ENCODE results near the gene RBM33. TPM values are rescaled to one million over a fixed set of nuclear protein-coding genes. Genes with fewer than 3 reads are reported as not detected.
A peak's percentile ranks its signal among the peaks of the same experiment; 100 is the strongest.

The RBM33 gene
- polyA plus RNA-seq, 3 donors = 15.0 to 27.7 (median 22.2) TPM

- Histone ChIP-seq H3K4me2 (replicated peaks; ENCODE audit: extremely low read depth, low read length, poor library complexity, severe bottlenecking) (no peak overlapping the region), H3K9ac (ENCODE audit: insufficient read depth, low read length, poor library complexity, severe bottlenecking) (no peak overlapping the region), H3K9me3 (replicated peaks in 1 of 2; ENCODE audit: control insufficient read depth in 1 of 2, insufficient read depth in 1 of 2, low read length in 2 of 2) (no peaks in the 10 kb centered on the region), H3K79me2 (ENCODE audit: insufficient read depth, low read length) (peaks cover 100% of the 10 kb centered on the region), H4K20me1 (ENCODE audit: insufficient read depth, low read length) (peaks cover 100% of the 10 kb centered on the region), H3K27me3 (ENCODE audit: control insufficient read depth in 2 of 2, insufficient read depth in 2 of 2, low read length in 2 of 2) (no peaks in the 10 kb centered on the region), H3K4me1 (ENCODE audit: control insufficient read depth in 1 of 2, insufficient read depth in 2 of 2, low read length in 2 of 2) (peaks cover 0 to 4% of the 10 kb centered on the region in 2 donors), H3K4me3 (replicated peaks in 1 of 3; ENCODE audit: low read depth in 2 of 3, low read length in 3 of 3) (no peak overlapping the region), H3K27ac (ENCODE audit: low read depth in 1 of 2, low read length in 2 of 2) (peak overlapping the region in 1 of 2 donors; percentile 34), H2AFZ (ENCODE audit: insufficient read depth, low read depth, low read length, poor library complexity, severe bottlenecking) (no peak overlapping the region), H3K36me3 (replicated peaks in 1 of 2; ENCODE audit: control insufficient read depth in 1 of 2, insufficient read depth in 2 of 2, low read length in 2 of 2) (peaks cover 18 to 61% of the 10 kb centered on the region in 2 donors)
- no peak for TF ChIP-seq CTCF (IDR thresholded peaks at IDR 0.05)
- Mint-ChIP-seq H3K4me3 (no peak overlapping the region), H3K4me1 (peaks cover 27% of the 10 kb centered on the region), H3K36me3 (peaks cover 34 to 45% of the 10 kb centered on the region in 2 donors), H3K27me3 (ENCODE audit: low read depth in 3 of 3) (no peaks in the 10 kb centered on the region), H3K27ac (peak overlapping the region in 4 of 7 donors; percentile 2 to 70 (median 23)), H3K9me3 (no peaks in the 10 kb centered on the region)
- intact Hi-C loops (cut with micrococcal nuclease) = no loop called here
- WGBS (ENCODE audit: insufficient coverage) = 98% methylated on average over 7 of the region's 9 CpGs
- DNase-seq = no peak
These were observed 20.9 kb downstream of the RBM33 start for GRCh38 chr7:155665079-155665956.

GRCh38 chr7:155665957-155666287, 21.5 kb downstream of the RBM33 start:
- no peaks in the 10 kb centered on the region for H3K4me1 ChIP-seq (ENCODE audit: control insufficient read depth in 1 of 2, insufficient read depth in 2 of 2, low read length in 2 of 2)
- no peaks in the 10 kb centered on the region for H3K9me3 ChIP-seq (replicated peaks in 1 of 2; ENCODE audit: control insufficient read depth in 1 of 2, insufficient read depth in 1 of 2, low read length in 2 of 2)
- peak overlapping the region in 4 of 7 donors; percentile 4 to 70 (median 26) for H3K27ac Mint-ChIP-seq
- H3K4me3 ChIP-seq (replicated peaks in 1 of 3; ENCODE audit: low read depth in 2 of 3, low read length in 3 of 3) = no peak overlapping the region
- H3K4me2 ChIP-seq (replicated peaks; ENCODE audit: extremely low read depth, low read length, poor library complexity, severe bottlenecking) = no peak overlapping the region
- peaks cover 21% of the 10 kb centered on the region for H3K4me1 Mint-ChIP-seq
- H3K9me3 Mint-ChIP-seq = no peaks in the 10 kb centered on the region
- no peak overlapping the region for H3K4me3 Mint-ChIP-seq
- H3K27me3 ChIP-seq (ENCODE audit: control insufficient read depth in 2 of 2, insufficient read depth in 2 of 2, low read length in 2 of 2) = no peaks in the 10 kb centered on the region
- H3K27ac ChIP-seq (ENCODE audit: low read depth in 1 of 2, low read length in 2 of 2) = peak overlapping the region in 1 of 2 donors; percentile 34
- H4K20me1 ChIP-seq (ENCODE audit: insufficient read depth, low read length) = peaks cover 100% of the 10 kb centered on the region
- peaks cover 18 to 65% of the 10 kb centered on the region in 2 donors for H3K36me3 ChIP-seq (replicated peaks in 1 of 2; ENCODE audit: control insufficient read depth in 1 of 2, insufficient read depth in 2 of 2, low read length in 2 of 2)
- intact Hi-C loops (cut with micrococcal nuclease) = no loop called here
- peaks cover 37 to 48% of the 10 kb centered on the region in 2 donors for H3K36me3 Mint-ChIP-seq
- no peak for TF ChIP-seq CTCF (IDR thresholded peaks at IDR 0.05)
- no peaks in the 10 kb centered on the region for H3K27me3 Mint-ChIP-seq (ENCODE audit: low read depth in 3 of 3)
- 92% methylated on average over 2 of the region's 3 CpGs for WGBS (ENCODE audit: insufficient coverage)
- peaks cover 100% of the 10 kb centered on the region for H3K79me2 ChIP-seq (ENCODE audit: insufficient read depth, low read length)
- H3K9ac ChIP-seq (ENCODE audit: insufficient read depth, low read length, poor library complexity, severe bottlenecking) = no peak overlapping the region
- peak in 1 of 3 donors; percentile 19 for DNase-seq
- H2AFZ ChIP-seq (ENCODE audit: insufficient read depth, low read depth, low read length, poor library complexity, severe bottlenecking) = no peak overlapping the region
